Tibial artery (tissue), 4 donors: ENCODE data around the gene MS4A10.

Experiments used
- DNase-seq, 2 donors: peaks; one replicate each; pipeline ENCODE4 v3.0.0-alpha.2; 2019
- H3K27ac ChIP-seq, 2 donors: fragments of 200-600 bp; sonication (generic) in 1 of 2; 1 replicate in 1 of 2; 2 replicates in 1 of 2; pipeline ENCODE4 v1.5.1; 2018 to 2019; ENCODE audit warnings: mild to moderate bottlenecking in 1 of 2
- H3K27me3 ChIP-seq, 2 donors: fragments of 200-600 bp; sonication (generic) in 1 of 2; one replicate each; pipeline versions ENCODE4 v1.5.1 to v1.6.0; 2016 to 2019
- H3K36me3 ChIP-seq, 3 donors: fragments of 200-600 bp; sonication (generic) in 2 of 3; one replicate each; pipeline ENCODE4 v1.5.1; 2016 to 2019; ENCODE audit warnings: mild to moderate bottlenecking in 2 of 3
- H3K4me1 ChIP-seq, 4 donors: fragments of 200-600 bp; sonication (generic) in 2 of 4; 1 replicate in 3 of 4; 2 replicates in 1 of 4; pipeline ENCODE4 v1.5.1; 2016 to 2019
- H3K4me3 ChIP-seq, 2 donors: fragments of 200-600 bp; sonication (generic) in 1 of 2; 1 replicate in 1 of 2; 2 replicates in 1 of 2; pipeline ENCODE4 v1.5.1; 2018 to 2019; ENCODE audit warnings: mild to moderate bottlenecking in 2 of 2
- H3K9me3 ChIP-seq, 3 donors: fragments of 200-600 bp; sonication (generic) in 1 of 3; one replicate each; pipeline ENCODE4 v1.5.1; 2016 to 2019
- CTCF ChIP-seq, 2 experiments: fragments of 200-600 bp in 1 of 2; fragments of 450-650 bp in 1 of 2; IDR thresholded peaks; one replicate each; pipeline ENCODE4 v1.5.1; 2017 to 2019; ENCODE audit warnings: antibody characterized with exemption in 2 of 2, mild to moderate bottlenecking in 1 of 2, moderate library complexity in 1 of 2
- intact Hi-C: fragments of 100-400 bp; cut with DNase I; formaldehyde crosslinking; loops from one replicate; pipeline ENCODE4 v1.15.0; 2023; ENCODE audit warnings: low total_unique reads

Gene MS4A10

GRCh38 chr11:60836866-60837515, 51.9 kb downstream of the MS4A10 start:
- H3K4me1 ChIP-seq = peaks cover 0 to 14% (median 11%) of the 10 kb centered on the region in 4 donors
- H3K9me3 ChIP-seq = no peaks in the 10 kb centered on the region
- peaks cover 0 to under 1% of the 10 kb centered on the region in 2 donors for H3K27me3 ChIP-seq
- H3K4me3 ChIP-seq = no peak overlapping the region
- intact Hi-C loops = no loop called here
- no peaks in the 10 kb centered on the region for H3K36me3 ChIP-seq
- DNase-seq = no peak
- no peak for TF ChIP-seq CTCF (IDR thresholded peaks at IDR 0.05)
- no peak overlapping the region for H3K27ac ChIP-seq

- no peaks in the 10 kb centered on the region for H3K9me3 ChIP-seq
- peaks cover 0 to 23% (median 17%) of the 10 kb centered on the region in 4 donors for H3K4me1 ChIP-seq
- intact Hi-C loops = no loop called here
- H3K27ac ChIP-seq = no peak overlapping the region
- no peaks in the 10 kb centered on the region for H3K36me3 ChIP-seq
- TF ChIP-seq CTCF (IDR thresholded peaks at IDR 0.05) = no peak
- no peak for DNase-seq
- H3K4me3 ChIP-seq = no peak overlapping the region
- H3K27me3 ChIP-seq = no peaks in the 10 kb centered on the region
These were observed 53.0 kb downstream of the MS4A10 start for GRCh38 chr11:60838132-60838531.

GRCh38 chr11:60840470-60841430, 55.6 kb downstream of the MS4A10 start:
- Histone ChIP-seq H3K27me3 (no peaks in the 10 kb centered on the region), H3K27ac (peak overlapping the region; percentile 72 to 76), H3K4me1 (peaks cover 0 to 39% (median 34%) of the 10 kb centered on the region in 4 donors), H3K4me3 (peak overlapping the region in 1 of 2 donors; percentile 72), H3K9me3 (no peaks in the 10 kb centered on the region), H3K36me3 (peaks cover 0 to 11% (median 0%) of the 10 kb centered on the region in 3 donors)
- intact Hi-C loops = no loop called here
- TF ChIP-seq CTCF (IDR thresholded peaks at IDR 0.05) = no peak
- DNase-seq = peak in 1 of 2 donors; percentile 46

GRCh38 chr11:60841797-60842667, 56.9 kb downstream of the MS4A10 start, which contains the start of gene CCDC86:
Gene CCDC86 (plus strand): TSS chr11:60842113. CDS start chr11:60842125, 12 bp downstream.
- Histone ChIP-seq H3K27ac (peak within 1 kb of the TSS; percentile 72 to 76), H3K27me3 (no peaks in the 10 kb centered on the region), H3K4me3 (peak within 1 kb of the TSS; percentile 72), H3K4me1 (peaks cover 0 to 39% (median 34%) of the 10 kb centered on the region in 4 donors), H3K9me3 (no peaks in the 10 kb centered on the region), H3K36me3 (peaks cover 0 to 13% (median 0%) of the 10 kb centered on the region in 3 donors)
- TF ChIP-seq CTCF (IDR thresholded peaks at IDR 0.05) = peak in 1 of 2 experiments; percentile 8
- intact Hi-C loops = no loop called here
- peak; percentile 98 to 99 for DNase-seq
